Left lobe of liver (tissue), 2 donors: ENCODE results near the gene ROR1. TPM values are rescaled to one million over a fixed set of nuclear protein-coding genes. Genes with fewer than 3 reads are reported as not detected.
A peak's percentile ranks its signal among the peaks of the same experiment; 100 is the strongest.
"Not testable (repeated sequence)": the region's sequence is repeated elsewhere in the genome, so short reads cannot be mapped to it uniquely, and the experiment has no call there.

ENCODE experiments used
- ATAC-seq: fragments of 200-7000 bp; cut with Tn5 transposase; one replicate; pipeline ENCODE4 v1.9.1; 2020; ENCODE audit warnings: mild to moderate bottlenecking, moderate library complexity
- DNase-seq: peaks from one replicate; pipeline ENCODE4 v3.0.0-alpha.2; 2020; ENCODE audit warnings: low spot score
- total RNA-seq: library from RNA; stranded (reverse); gene quantifications from one replicate; pipeline ENCODE4 v1.2.1, GENCODE V29; 2021
- donor health status: DM: no; HTN: no; CAD: no; lungs with moderate emphysema.
- donor health status: DM: no; HTN: yes; CAD: no.

The ROR1 gene
- total RNA-seq, 1 donor from 2014 or later, result 0.28 TPM

- no peak for ATAC-seq
- DNase-seq, result no peak
Measured at GRCh38 chr1:63758791-63759190, 15.0 kb upstream of the ROR1 start.

GRCh38 chr1:63759778-63760177 is 14.0 kb upstream of the ROR1 start:
- DNase-seq (no peak), ATAC-seq (no peak)

- ATAC-seq, result no peak
- no peak for DNase-seq
Measured at GRCh38 chr1:63770381-63770780, 3.4 kb upstream of the ROR1 start.

GRCh38 chr1:63772201-63772600 is 1.6 kb upstream of the ROR1 start:
- no peak for DNase-seq
- ATAC-seq, result no peak

GRCh38 chr1:63772876-63773275 is 941 bp upstream of the ROR1 start:
- DNase-seq (no peak), ATAC-seq (no peak)

GRCh38 chr1:63773496-63773814 is 362 bp upstream of the ROR1 start:
- DNase-seq, result no peak
- ATAC-seq, result peak; percentile 23

GRCh38 chr1:63774617-63775417 is 1.0 kb downstream of the ROR1 start:
- ATAC-seq (peak; percentile 16), DNase-seq (no peak)

GRCh38 chr1:63775418-63776127 is 1.8 kb downstream of the ROR1 start:
- DNase-seq, result no peak
- ATAC-seq, result no peak

GRCh38 chr1:63777286-63777685 is 3.5 kb downstream of the ROR1 start:
- ATAC-seq, result no peak

GRCh38 chr1:63777965-63778880 is 4.4 kb downstream of the ROR1 start:
- DNase-seq (no peak), ATAC-seq (no peak)

More at GRCh38 chr1:63777286-63777685, 3.5 kb downstream of the ROR1 start:
- DNase-seq, result no peak

- DNase-seq (no peak), ATAC-seq (no peak)
Measured at GRCh38 chr1:63779338-63780211, 5.8 kb downstream of the ROR1 start.

- DNase-seq, result no peak
- no peak for ATAC-seq
Measured at GRCh38 chr1:63780565-63780964, 6.7 kb downstream of the ROR1 start.

GRCh38 chr1:63782982-63783381 is 9.2 kb downstream of the ROR1 start:
- ATAC-seq, result no peak
- no peak for DNase-seq

- no peak for DNase-seq
- peak; percentile 53 for ATAC-seq
Measured at GRCh38 chr1:63784083-63784482, 10.3 kb downstream of the ROR1 start.

GRCh38 chr1:63784489-63785390 is 10.9 kb downstream of the ROR1 start:
- ATAC-seq (peak; percentile 97), DNase-seq (peak; percentile 50)

- not testable (repeated sequence) for ATAC-seq, DNase-seq
Measured at GRCh38 chr1:63787270-63787669, 13.5 kb downstream of the ROR1 start.

- DNase-seq (no peak), ATAC-seq (no peak)
Measured at GRCh38 chr1:63787875-63788274, 14.1 kb downstream of the ROR1 start.

GRCh38 chr1:63789856-63790605 is 16.2 kb downstream of the ROR1 start:
- DNase-seq (no peak), ATAC-seq (no peak)

- no peak for ATAC-seq
- no peak for DNase-seq
Measured at GRCh38 chr1:63790989-63791388, 17.2 kb downstream of the ROR1 start.
